PFSK-1 (cell line): ENCODE results near the gene CPOX.

Experiments
- FOXP2 ChIP-seq: optimal IDR thresholded peaks from 2 replicates; pipeline ENCODE3; 2011; ENCODE audit warnings: borderline replicate concordance, control low read depth, inconsistent platforms; ENCODE audit not compliant: insufficient read depth; ENCODE audit errors: extremely low read length, extremely low read depth
- POLR2AphosphoS5 ChIP-seq: IDR thresholded peaks from 2 replicates; pipeline ENCODE4 v1.6.1; 2012; ENCODE audit warnings: low read depth, mild to moderate bottlenecking, control low read depth, low read length, moderate library complexity
- REST ChIP-seq, 2 experiments: IDR thresholded peaks; 2 replicates each; pipeline versions ENCODE4 v1.6.1 to v1.8.0; 2011 to 2012; ENCODE audit warnings: low read depth in 2 of 2, low read length in 2 of 2, control low read depth in 1 of 2, inconsistent platforms in 1 of 2, mild to moderate bottlenecking in 1 of 2, moderate library complexity in 1 of 2; ENCODE audit not compliant: insufficient read depth in 1 of 2
- SIN3A ChIP-seq: IDR thresholded peaks from 2 replicates; pipeline ENCODE4 v1.6.1; 2012; ENCODE audit warnings: mild to moderate bottlenecking, low read length, moderate library complexity, borderline replicate concordance; ENCODE audit not compliant: insufficient read depth
- TAF1 ChIP-seq: IDR thresholded peaks from 2 replicates; pipeline ENCODE4 v1.6.1; 2012; ENCODE audit warnings: low read length, control low read depth, borderline replicate concordance; ENCODE audit not compliant: insufficient read depth

Gene CPOX

GRCh38 chr3:98623572-98624280 is 30.3 kb upstream of the CPOX start:
- TF ChIP-seq FOXP2 (no peak), POLR2AphosphoS5 (no peak)

- TF ChIP-seq REST (IDR thresholded peaks at IDR 0.05; ENCODE audit: insufficient read depth in 1 of 2, low read depth in 2 of 2, low read length in 2 of 2) (no peak), SIN3A (no peak), POLR2AphosphoS5 (no peak), TAF1 (no peak), FOXP2 (no peak)
Measured at GRCh38 chr3:98617841-98618240, 24.4 kb upstream of the CPOX start.

GRCh38 chr3:98613616-98614015 is 20.2 kb upstream of the CPOX start:
- no peak for TF ChIP-seq POLR2AphosphoS5
- TF ChIP-seq FOXP2: no peak
- TF ChIP-seq REST (IDR thresholded peaks at IDR 0.05; ENCODE audit: insufficient read depth in 1 of 2, low read depth in 2 of 2, low read length in 2 of 2): no peak
- no peak for TF ChIP-seq TAF1
- TF ChIP-seq SIN3A: no peak

- no peak for TF ChIP-seq SIN3A
- TF ChIP-seq TAF1: no peak
- no peak for TF ChIP-seq POLR2AphosphoS5
- no peak for TF ChIP-seq FOXP2
- TF ChIP-seq REST (IDR thresholded peaks at IDR 0.05; ENCODE audit: insufficient read depth in 1 of 2, low read depth in 2 of 2, low read length in 2 of 2): no peak
Measured at GRCh38 chr3:98612996-98613517, 19.6 kb upstream of the CPOX start.

- TF ChIP-seq TAF1 (no peak), SIN3A (no peak), POLR2AphosphoS5 (no peak), FOXP2 (no peak), REST (IDR thresholded peaks at IDR 0.05; ENCODE audit: insufficient read depth in 1 of 2, low read depth in 2 of 2, low read length in 2 of 2) (no peak)
Measured at GRCh38 chr3:98612587-98612986, 19.2 kb upstream of the CPOX start.
